Smooth muscle cell (in vitro differentiated cells): ENCODE data around the gene TMPRSS9. TPM values are rescaled to one million over a fixed set of nuclear protein-coding genes. Genes with fewer than 3 reads are reported as not detected.

Experiments used
- DNase-seq: peaks from one replicate; lab custom pipeline; 2025; ENCODE audit not compliant: unreplicated experiment; lab: John Stamatoyannopoulos, UW
- H2AFZ ChIP-seq: fragments of 200-600 bp; sonication (generic); 2 replicates; pipeline ENCODE4 v1.6.0; 2016; ENCODE audit warnings: antibody characterized with exemption, low read depth, mild to moderate bottlenecking
- H3F3A ChIP-seq: fragments of 200-600 bp; sonication (generic); 2 replicates; pipeline ENCODE4 v1.6.0; 2017; ENCODE audit warnings: antibody characterized with exemption, low read depth
- H3K27ac ChIP-seq: fragments of 200-600 bp; sonication (generic); 2 replicates; pipeline ENCODE4 v1.5.1; 2016; ENCODE audit warnings: low read depth, mild to moderate bottlenecking
- H3K27me3 ChIP-seq: fragments of 200-600 bp; sonication (generic); 2 replicates; pipeline ENCODE4 v1.6.1; 2016; ENCODE audit warnings: low read depth, mild to moderate bottlenecking
- H3K36me3 ChIP-seq: fragments of 200-600 bp; sonication (generic); 2 replicates; pipeline ENCODE4 v1.5.1; 2016; ENCODE audit warnings: low read depth
- H3K4me1 ChIP-seq: fragments of 200-600 bp; sonication (generic); 2 replicates; pipeline ENCODE4 v1.5.1; 2016; ENCODE audit warnings: low read depth
- H3K4me2 ChIP-seq: fragments of 200-600 bp; sonication (generic); 2 replicates; pipeline ENCODE4 v1.6.0; 2016; ENCODE audit warnings: mild to moderate bottlenecking
- H3K4me3 ChIP-seq: fragments of 200-600 bp; sonication (generic); 2 replicates; pipeline ENCODE4 v1.5.1; 2016; ENCODE audit warnings: mild to moderate bottlenecking
- H3K79me2 ChIP-seq: fragments of 200-600 bp; sonication (generic); 2 replicates; pipeline ENCODE4 v1.6.0; 2016; ENCODE audit warnings: low read depth, mild to moderate bottlenecking
- H3K9ac ChIP-seq: fragments of 200-600 bp; sonication (generic); 2 replicates; pipeline ENCODE4 v1.6.0; 2016; ENCODE audit warnings: low read depth
- H3K9me3 ChIP-seq: fragments of 200-600 bp; sonication (generic); replicated peaks from 2 replicates; pipeline ENCODE4 v1.5.1; 2016; ENCODE audit warnings: low read depth
- H4K20me1 ChIP-seq: fragments of 200-600 bp; sonication (generic); 2 replicates; pipeline ENCODE4 v1.6.0; 2016; ENCODE audit warnings: low read depth
- CTCF ChIP-seq: fragments of 200-600 bp; sonication (generic); IDR thresholded peaks from 2 replicates; pipeline ENCODE4 v1.5.1; 2017; ENCODE audit warnings: borderline replicate concordance, mild to moderate bottlenecking, antibody characterized with exemption; ENCODE audit not compliant: insufficient read depth, poor library complexity, severe bottlenecking
- WGBS: methylation state at CpG from one replicate; pipeline ENCODE4 v1.1.7; 2016; ENCODE audit warnings: low lambda C conversion rate; 5-methylcytosine and 5-hydroxymethylcytosine counted together
- polyA plus RNA-seq: library from polyadenylated mRNA; unstranded; fragments of >200 nt; fragmentation: Nextera tagmentation; extraction: Ambion mirVana; gene quantifications from 2 replicates; pipeline ENCODE4 v1.2.1, GENCODE V29; 2016
- total RNA-seq: library from RNA; depleted of rRNA; stranded (reverse); fragments of >200 nt; gene quantifications from 2 replicates; pipeline ENCODE4 v1.2.3, GENCODE V29; 2014

Gene TMPRSS9
- total and polyA plus RNA-seq, 2 experiments from 2014 or later, result 0.05 TPM; not detected in 1

- no peaks in the 10 kb centered on the region for H3K27me3 ChIP-seq
- peaks cover 29% of the 10 kb centered on the region for H3K79me2 ChIP-seq
- DNase-seq, result no peak
- no peak for TF ChIP-seq CTCF
- H3K9ac ChIP-seq, result no peak overlapping the region
- H4K20me1 ChIP-seq, result peaks cover 27% of the 10 kb centered on the region
- no peak overlapping the region for H3K4me3 ChIP-seq
- H3K27ac ChIP-seq, result no peak overlapping the region
- no peaks in the 10 kb centered on the region for H3K9me3 ChIP-seq
- H2AFZ ChIP-seq, result no peak overlapping the region
- 92% methylated on average over 37 of the region's 37 CpGs for WGBS
- no peak overlapping the region for H3K4me2 ChIP-seq
- peaks cover 12% of the 10 kb centered on the region for H3K4me1 ChIP-seq
- H3F3A ChIP-seq, result peaks cover 6% of the 10 kb centered on the region
- H3K36me3 ChIP-seq, result no peaks in the 10 kb centered on the region
Measured at GRCh38 chr19:2428756-2429711, 69.0 kb downstream of the TMPRSS9 start.

GRCh38 chr19:2429917-2430535 is 70.0 kb downstream of the TMPRSS9 start:
- Histone ChIP-seq H3K9me3 (no peaks in the 10 kb centered on the region), H3K4me2 (no peak overlapping the region), H3K4me1 (peaks cover 12% of the 10 kb centered on the region), H3K4me3 (no peak overlapping the region), H2AFZ (no peak overlapping the region), H3K9ac (no peak overlapping the region), H3K79me2 (peaks cover 19% of the 10 kb centered on the region), H3K27me3 (no peaks in the 10 kb centered on the region), H3K36me3 (no peaks in the 10 kb centered on the region), H3K27ac (no peak overlapping the region), H3F3A (peaks cover 6% of the 10 kb centered on the region), H4K20me1 (peaks cover 18% of the 10 kb centered on the region)
- DNase-seq, result no peak
- TF ChIP-seq CTCF, result no peak
- 94% methylated on average over 10 of the region's 25 CpGs for WGBS

DNA sequence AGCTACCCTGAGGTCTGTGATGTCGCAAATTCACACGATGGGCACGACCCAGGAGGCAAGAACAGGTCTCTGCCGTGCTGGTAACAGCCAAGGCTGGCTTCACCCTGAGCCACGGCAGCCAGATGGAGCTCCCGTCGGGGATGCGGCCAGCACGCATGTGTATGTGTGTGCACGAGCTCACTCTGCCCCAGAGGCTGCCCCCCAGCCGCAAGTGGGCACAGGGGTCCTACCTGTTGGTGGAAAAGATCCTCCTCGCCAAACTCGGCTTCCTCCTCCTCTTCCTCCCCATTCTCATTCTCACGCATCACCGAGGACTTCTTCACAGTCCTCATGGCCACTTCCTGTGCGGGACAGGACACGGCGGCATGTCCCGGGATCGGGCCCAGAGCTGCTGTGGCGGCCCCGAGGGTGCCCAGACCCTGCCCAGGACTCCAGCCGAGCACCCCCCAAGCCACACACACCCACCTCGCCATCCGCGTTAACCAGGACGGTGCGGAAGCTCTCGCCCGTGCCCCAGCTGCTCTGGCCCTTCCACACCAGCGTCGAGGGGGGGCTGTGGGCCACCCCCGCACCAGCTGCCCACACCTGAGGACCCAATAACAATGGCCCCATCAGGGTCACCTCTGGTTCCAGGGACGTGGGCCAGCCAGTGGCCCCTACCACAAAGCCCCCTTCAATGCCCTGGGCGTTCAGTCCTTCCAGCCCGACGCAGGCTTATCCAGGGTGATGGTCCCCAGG is 71.4 kb downstream of the TMPRSS9 start:
- WGBS, result over 99% methylated on average over 36 of the region's 37 CpGs
- peaks cover 8% of the 10 kb centered on the region for H3K79me2 ChIP-seq
- H3K9me3 ChIP-seq, result no peaks in the 10 kb centered on the region
- H3K4me1 ChIP-seq, result peaks cover 9% of the 10 kb centered on the region
- H3K36me3 ChIP-seq, result no peaks in the 10 kb centered on the region
- H3K4me3 ChIP-seq, result no peak overlapping the region
- peaks cover 6% of the 10 kb centered on the region for H3F3A ChIP-seq
- H2AFZ ChIP-seq, result no peak overlapping the region
- H3K27ac ChIP-seq, result no peak overlapping the region
- no peaks in the 10 kb centered on the region for H3K27me3 ChIP-seq
- DNase-seq, result no peak
- no peak overlapping the region for H3K9ac ChIP-seq
- H4K20me1 ChIP-seq, result peaks cover 5% of the 10 kb centered on the region
- no peak overlapping the region for H3K4me2 ChIP-seq
- TF ChIP-seq CTCF, result no peak
